GM12878 (cell line): Measurements from ENCODE around the gene STARD8. TPM values are rescaled to one million over a fixed set of nuclear protein-coding genes. Genes with fewer than 3 reads are reported as not detected.

ENCODE experiments used
- ATAC-seq: fragments of 200-7000 bp; cut with Tn5 transposase; 3 replicates; pipeline ENCODE4 v1.9.1; 2020; ENCODE audit warnings: mild to moderate bottlenecking, moderate library complexity
- BruUV-seq: library from RNA; stranded (reverse); fragments of 400-500 nt; replicated peaks from 2 replicates; lab custom pipeline; 2021; lab: Mats Ljungman, UMichigan
- CTCF ChIA-PET: fragments of 300-600 bp; sonication (Branson Sonifier 250); formaldehyde crosslinking; extraction: SDS; loops from one replicate; lab custom pipeline; 2021; ENCODE audit warnings: inconsistent platforms; lab: Yijun Ruan, JAX
- POLR2A ChIA-PET: fragments of 350-600 bp; formaldehyde crosslinking; extraction: SDS; loops from one replicate; lab custom pipeline; 2021; ENCODE audit warnings: inconsistent platforms; lab: Charles Lee
- RAD21 ChIA-PET: fragments of 300-600 bp; sonication (Branson Sonifier 250); formaldehyde crosslinking; loops from one replicate; lab custom pipeline; 2023; ENCODE audit warnings: antibody characterized with exemption; ENCODE audit not compliant: unreplicated experiment; lab: Charles Lee
- SMC1A ChIA-PET: fragments of 300-600 bp; sonication (Branson Sonifier 250); formaldehyde crosslinking; loops from one replicate; lab custom pipeline; 2023; ENCODE audit not compliant: unreplicated experiment, uncharacterized antibody; lab: Charles Lee
- DNase-seq: peaks from one replicate; pipeline ENCODE4 v3.0.0-alpha.2; 2011; ENCODE audit warnings: low read depth, low spot score
- FAIRE-seq: peaks from 3 replicates; lab custom pipeline; 2011; peaks lifted over from hg19 to GRCh38; lab: Jason Lieb, UNC
- H2AFZ ChIP-seq: 2 replicates; pipeline ENCODE4 v1.6.0; 2011; ENCODE audit warnings: low read depth, low read length, control low read depth; ENCODE audit not compliant: control insufficient read depth
- H3K27ac ChIP-seq: 2 replicates; pipeline ENCODE4 v1.5.1; 2011; ENCODE audit warnings: control low read depth; ENCODE audit not compliant: control insufficient read depth, insufficient read depth
- H3K27me3 ChIP-seq, 2 experiments: replicated peaks in 1 of 2; 2 replicates each; pipeline versions ENCODE4 v1.6.0 to v1.6.1; 2011; ENCODE audit warnings: low read length in 1 of 2; ENCODE audit not compliant: control insufficient read depth in 2 of 2, insufficient read depth in 2 of 2
- H3K36me3 ChIP-seq, 2 experiments: 2 replicates each; pipeline ENCODE4 v1.5.1; 2011; ENCODE audit warnings: low read length in 1 of 2; ENCODE audit not compliant: control insufficient read depth in 2 of 2, insufficient read depth in 2 of 2
- H3K4me1 ChIP-seq: 2 replicates; pipeline ENCODE4 v1.6.1; 2011; ENCODE audit warnings: mild to moderate bottlenecking, low read length, moderate library complexity, mixed read lengths; ENCODE audit not compliant: control insufficient read depth, insufficient read depth
- H3K4me2 ChIP-seq: 2 replicates; pipeline ENCODE4 v1.6.0; 2011; ENCODE audit warnings: control low read depth; ENCODE audit not compliant: control insufficient read depth, insufficient read depth
- H3K4me3 ChIP-seq: fragments of 200-600 bp; sonication (generic); 2 replicates; pipeline ENCODE4 v1.5.1; 2016
- H3K79me2 ChIP-seq: 2 replicates; pipeline ENCODE4 v1.6.0; 2011; ENCODE audit warnings: low read length; ENCODE audit not compliant: control insufficient read depth, insufficient read depth
- H3K9ac ChIP-seq: 2 replicates; pipeline ENCODE4 v1.8.0; 2011; ENCODE audit warnings: low read length, control low read depth, mixed read lengths; ENCODE audit not compliant: control insufficient read depth, insufficient read depth
- H3K9me3 ChIP-seq: replicated peaks from 3 replicates; pipeline ENCODE4 v1.5.1; 2011; ENCODE audit warnings: mild to moderate bottlenecking, low read length; ENCODE audit not compliant: control insufficient read depth, insufficient read depth
- H4K20me1 ChIP-seq: 2 replicates; pipeline ENCODE4 v1.6.0; 2011; ENCODE audit not compliant: control insufficient read depth, insufficient read depth
- ASH2L ChIP-seq: fragments of 300-600, 200-600 bp; sonication (generic); IDR thresholded peaks from 2 replicates; pipeline ENCODE4 v1.6.1; 2017; ENCODE audit warnings: low read depth, mild to moderate bottlenecking, borderline replicate concordance
- ATF7 ChIP-seq: fragments of 450-650 bp; IDR thresholded peaks from 2 replicates; pipeline ENCODE4 v1.6.1; 2016; ENCODE audit warnings: low read depth, mild to moderate bottlenecking
- CHD2 ChIP-seq: IDR thresholded peaks from 2 replicates; pipeline ENCODE4 v1.6.1; 2011; ENCODE audit warnings: low read depth, low read length, improper control_type of control experiment, borderline replicate concordance
- DPF2 ChIP-seq: fragments of 450-650 bp; IDR thresholded peaks from 2 replicates; pipeline ENCODE4 v1.6.1; 2017; ENCODE audit warnings: mild to moderate bottlenecking
- EP300 ChIP-seq, 2 experiments: fragments of 150-350 bp in 1 of 2; IDR thresholded peaks; 2 replicates each; pipeline ENCODE4 v1.6.1; 2011 to 2012; ENCODE audit warnings: low read depth in 2 of 2, low read length in 2 of 2, borderline replicate concordance in 1 of 2, improper control_type of control experiment in 1 of 2, inconsistent platforms in 1 of 2; ENCODE audit not compliant: control insufficient read depth in 1 of 2
- GABPA ChIP-seq: IDR thresholded peaks from 2 replicates; pipeline ENCODE4 v1.6.1; 2014; ENCODE audit warnings: antibody characterized with exemption, low read depth, mild to moderate bottlenecking, inconsistent platforms
- IRF4 ChIP-seq: IDR thresholded peaks from 2 replicates; pipeline ENCODE4 v1.6.1; 2011; ENCODE audit warnings: low read depth, low read length
- MTA3 ChIP-seq: IDR thresholded peaks from 2 replicates; pipeline ENCODE4 v1.6.1; 2012; ENCODE audit warnings: low read length, inconsistent platforms, borderline replicate concordance
- NRF1 ChIP-seq: conservative IDR thresholded peaks from 2 replicates; pipeline ENCODE4 v1.6.1; 2011; ENCODE audit warnings: mild to moderate bottlenecking, low read depth, low read length, improper control_type of control experiment
- RELA ChIP-seq: fragments of 450-650 bp; IDR thresholded peaks from 2 replicates; pipeline ENCODE4 v1.8.0; 2014; ENCODE audit warnings: borderline replicate concordance; ENCODE audit not compliant: partially characterized antibody
- SRF ChIP-seq, 2 experiments: IDR thresholded peaks; 2 replicates each; pipeline ENCODE4 v1.6.1; 2011; ENCODE audit warnings: low read depth in 2 of 2, low read length in 2 of 2, mild to moderate bottlenecking in 1 of 2, moderate library complexity in 1 of 2
- ZBED1 ChIP-seq: IDR thresholded peaks from 2 replicates; pipeline ENCODE4 v1.6.1; 2016; ENCODE audit warnings: borderline replicate concordance
- ZNF24 ChIP-seq: fragments of 450-650 bp; IDR thresholded peaks from 2 replicates; pipeline ENCODE4 v1.6.1; 2017; ENCODE audit warnings: antibody characterized with exemption, mild to moderate bottlenecking
- ZZZ3 ChIP-seq: IDR thresholded peaks from 2 replicates; pipeline ENCODE4 v1.6.1; 2011; ENCODE audit warnings: low read depth; ENCODE audit not compliant: control insufficient read depth, insufficient read length
- WGBS: methylation state at CpG from one replicate; pipeline ENCODE4 v1.1.6; 2016; ENCODE audit warnings: low lambda C conversion rate; ENCODE audit not compliant: insufficient replicate concordance, insufficient coverage; ENCODE audit errors: missing lambda C conversion rate; 5-methylcytosine and 5-hydroxymethylcytosine counted together
- in situ Hi-C: fragments of 300-500 bp; cut with MboI; formaldehyde crosslinking; loops from 9 replicates; pipeline ENCODE4 v1.14.3; 2018; ENCODE audit warnings: mixed read lengths
- intact Hi-C: fragments of 100-400 bp; cut with micrococcal nuclease; formaldehyde crosslinking; loops from one replicate; pipeline ENCODE4 v1.14.2; 2022; ENCODE audit not compliant: unreplicated experiment
- polyA plus RNA-seq, 11 experiments: library from polyadenylated mRNA; depleted of rRNA in 4 of 11; unstranded in 6 of 11; stranded (reverse) in 5 of 11; fragments of >200 nt; fragmentation: Nextera tagmentation in 4 of 11; fragmentation: Illumina TruSeq in 1 of 11; extraction: Ambion mirVana in 4 of 11; extraction: Trizol in 1 of 11; gene quantifications; 1 replicate in 1 of 11; 2 replicates in 10 of 11; pipeline versions ENCODE4 v1.2.1 to v1.2.3, GENCODE V29; 2011 to 2016; ENCODE audit warnings: inconsistent platforms in 2 of 11, missing spikeins in 2 of 11, low read depth in 1 of 11
- total RNA-seq, 4 experiments: library from RNA; depleted of rRNA in 3 of 4; stranded (reverse); fragments of >200 nt in 3 of 4; fragmentation: Illumina TruSeq in 1 of 4; extraction: Trizol in 1 of 4; gene quantifications; 2 replicates each; pipeline versions ENCODE4 v1.2.1 to v1.2.3, GENCODE V29; 2013 to 2021
- TF ChIP-seq, protein P1 (sequence below): IDR thresholded peaks from 2 replicates; pipeline ENCODE4 v1.6.1; 2011; ENCODE audit warnings: borderline replicate concordance, low read depth, mild to moderate bottlenecking, moderate library complexity, mixed read lengths, low read length; ENCODE audit not compliant: insufficient read depth; ENCODE audit errors: extremely low read length
- TF ChIP-seq, protein P2 (sequence below): IDR thresholded peaks from 2 replicates; pipeline ENCODE4 v1.6.1; 2011; ENCODE audit warnings: low read depth, mild to moderate bottlenecking, low read length, moderate library complexity, borderline replicate concordance; ENCODE audit errors: extremely low read depth
- TF ChIP-seq, protein P3 (sequence below): fragments of 450-650 bp; formaldehyde crosslinking; IDR thresholded peaks from 2 replicates; pipeline ENCODE4 v1.5.0; 2022; ENCODE audit warnings: mild to moderate bottlenecking, missing genetic modification characterization
- TF ChIP-seq, protein P4 (sequence below): IDR thresholded peaks from 2 replicates; pipeline ENCODE4 v1.6.1; 2012; ENCODE audit warnings: low read depth, low read length, improper control_type of control experiment

Gene STARD8
- total and polyA plus RNA-seq, 10 of the 15 experiments (the other 5 are each of a cell fraction or from before 2014, with no cell fraction given): 0.03 to 0.14 (median 0.07) TPM; not detected in 6

DNA sequence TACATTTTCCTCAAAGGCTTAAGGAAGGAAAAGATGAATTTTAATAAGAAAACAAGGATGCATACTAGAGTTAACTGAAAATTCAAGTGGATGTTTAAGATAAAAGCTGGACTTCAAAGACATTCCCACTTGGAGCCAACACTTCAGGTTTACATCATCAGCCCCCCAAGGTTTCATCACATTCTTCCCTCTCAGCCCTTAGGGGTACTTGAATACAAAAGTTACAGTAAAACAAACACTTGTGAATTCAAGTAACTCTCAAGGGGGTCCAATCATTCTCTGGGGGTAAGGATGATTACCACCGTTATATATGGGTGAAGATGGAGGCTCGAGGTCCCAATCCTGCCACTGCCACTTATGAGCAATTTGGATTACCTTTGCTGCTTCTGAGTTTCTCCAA, 36.1 kb downstream of the STARD8 start:
- Histone ChIP-seq H3K9ac (no peak overlapping the region), H3K27me3 (no peaks in the 10 kb centered on the region; a peak in 1 of 4 replicates), H3K4me1 (no peaks in the 10 kb centered on the region), H3K79me2 (no peaks in the 10 kb centered on the region), H3K27ac (no peak overlapping the region), H3K4me3 (no peak overlapping the region), H3K36me3 (no peaks in the 10 kb centered on the region), H4K20me1 (no peaks in the 10 kb centered on the region), H3K4me2 (no peak overlapping the region), H2AFZ (no peak overlapping the region), H3K9me3 (no peaks in the 10 kb centered on the region; the same call in 2 of the 3 replicates)
- ATAC-seq: no peak
- ChIA-PET SMC1A (no interaction called here), RAD21 (interaction anchor here (0.6 kb wide), 1 partner anchor 187 kb away, joined by 3 read pairs; no protein-coding TSS in a partner anchor), CTCF (interaction anchor here (1.5 kb wide), 1 partner anchor 11 kb away, joined by 3 read pairs; no protein-coding TSS in a partner anchor), POLR2A (no interaction called here)
- in situ Hi-C loops: no loop called here
- no TSS peak for BruUV-seq
- no peak for TF ChIP-seq ZBED1
- TF ChIP-seq, protein P1, sequence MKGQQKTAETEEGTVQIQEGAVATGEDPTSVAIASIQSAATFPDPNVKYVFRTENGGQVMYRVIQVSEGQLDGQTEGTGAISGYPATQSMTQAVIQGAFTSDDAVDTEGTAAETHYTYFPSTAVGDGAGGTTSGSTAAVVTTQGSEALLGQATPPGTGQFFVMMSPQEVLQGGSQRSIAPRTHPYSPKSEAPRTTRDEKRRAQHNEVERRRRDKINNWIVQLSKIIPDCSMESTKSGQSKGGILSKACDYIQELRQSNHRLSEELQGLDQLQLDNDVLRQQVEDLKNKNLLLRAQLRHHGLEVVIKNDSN: no peak
- no peak for TF ChIP-seq ZZZ3
- no peak for TF ChIP-seq MTA3
- no peak for TF ChIP-seq IRF4
- no peak for TF ChIP-seq ATF7
- TF ChIP-seq RELA: no peak
- no peak for TF ChIP-seq DPF2
- no peak for TF ChIP-seq GABPA
- TF ChIP-seq, protein P2, sequence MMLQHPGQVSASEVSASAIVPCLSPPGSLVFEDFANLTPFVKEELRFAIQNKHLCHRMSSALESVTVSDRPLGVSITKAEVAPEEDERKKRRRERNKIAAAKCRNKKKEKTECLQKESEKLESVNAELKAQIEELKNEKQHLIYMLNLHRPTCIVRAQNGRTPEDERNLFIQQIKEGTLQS: no peak
- TF ChIP-seq EP300 (IDR thresholded peaks at IDR 0.05; ENCODE audit: borderline replicate concordance in 1 of 2, control insufficient read depth in 1 of 2, low read depth in 2 of 2, low read length in 2 of 2): no peak
- no peak for TF ChIP-seq SRF (IDR thresholded peaks at IDR 0.05; ENCODE audit: low read depth in 2 of 2, low read length in 2 of 2)
- TF ChIP-seq NRF1: no peak
- no peak for TF ChIP-seq ASH2L
- no peak for TF ChIP-seq CHD2
- TF ChIP-seq, protein P3, sequence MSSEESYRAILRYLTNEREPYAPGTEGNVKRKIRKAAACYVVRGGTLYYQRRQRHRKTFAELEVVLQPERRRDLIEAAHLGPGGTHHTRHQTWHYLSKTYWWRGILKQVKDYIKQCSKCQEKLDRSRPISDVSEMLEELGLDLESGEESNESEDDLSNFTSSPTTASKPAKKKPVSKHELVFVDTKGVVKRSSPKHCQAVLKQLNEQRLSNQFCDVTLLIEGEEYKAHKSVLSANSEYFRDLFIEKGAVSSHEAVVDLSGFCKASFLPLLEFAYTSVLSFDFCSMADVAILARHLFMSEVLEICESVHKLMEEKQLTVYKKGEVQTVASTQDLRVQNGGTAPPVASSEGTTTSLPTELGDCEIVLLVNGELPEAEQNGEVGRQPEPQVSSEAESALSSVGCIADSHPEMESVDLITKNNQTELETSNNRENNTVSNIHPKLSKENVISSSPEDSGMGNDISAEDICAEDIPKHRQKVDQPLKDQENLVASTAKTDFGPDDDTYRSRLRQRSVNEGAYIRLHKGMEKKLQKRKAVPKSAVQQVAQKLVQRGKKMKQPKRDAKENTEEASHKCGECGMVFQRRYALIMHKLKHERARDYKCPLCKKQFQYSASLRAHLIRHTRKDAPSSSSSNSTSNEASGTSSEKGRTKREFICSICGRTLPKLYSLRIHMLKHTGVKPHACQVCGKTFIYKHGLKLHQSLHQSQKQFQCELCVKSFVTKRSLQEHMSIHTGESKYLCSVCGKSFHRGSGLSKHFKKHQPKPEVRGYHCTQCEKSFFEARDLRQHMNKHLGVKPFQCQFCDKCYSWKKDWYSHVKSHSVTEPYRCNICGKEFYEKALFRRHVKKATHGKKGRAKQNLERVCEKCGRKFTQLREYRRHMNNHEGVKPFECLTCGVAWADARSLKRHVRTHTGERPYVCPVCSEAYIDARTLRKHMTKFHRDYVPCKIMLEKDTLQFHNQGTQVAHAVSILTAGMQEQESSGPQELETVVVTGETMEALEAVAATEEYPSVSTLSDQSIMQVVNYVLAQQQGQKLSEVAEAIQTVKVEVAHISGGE (CRISPR knock-in tag): no peak
- TF ChIP-seq ZNF24: no peak
- TF ChIP-seq, protein P4, sequence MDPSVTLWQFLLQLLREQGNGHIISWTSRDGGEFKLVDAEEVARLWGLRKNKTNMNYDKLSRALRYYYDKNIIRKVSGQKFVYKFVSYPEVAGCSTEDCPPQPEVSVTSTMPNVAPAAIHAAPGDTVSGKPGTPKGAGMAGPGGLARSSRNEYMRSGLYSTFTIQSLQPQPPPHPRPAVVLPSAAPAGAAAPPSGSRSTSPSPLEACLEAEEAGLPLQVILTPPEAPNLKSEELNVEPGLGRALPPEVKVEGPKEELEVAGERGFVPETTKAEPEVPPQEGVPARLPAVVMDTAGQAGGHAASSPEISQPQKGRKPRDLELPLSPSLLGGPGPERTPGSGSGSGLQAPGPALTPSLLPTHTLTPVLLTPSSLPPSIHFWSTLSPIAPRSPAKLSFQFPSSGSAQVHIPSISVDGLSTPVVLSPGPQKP: no peak
- DNase-seq: no peak
- 0% methylated on average over 2 of the region's 2 CpGs for WGBS
- FAIRE-seq: no peak
- intact Hi-C loops: no loop called here
